ENCODE results near the gene TTLL1. TPM values are rescaled to one million over a fixed set of nuclear protein-coding genes. Genes with fewer than 3 reads are reported as not detected.

Gene TTLL1
- total RNA-seq, 2 experiments from 2014 or later = 8.0 to 8.7 TPM

- ATAC-seq = peak; percentile 27
- Mint-ChIP-seq H3K27me3 (ENCODE audit: low read depth) (peaks cover 3% of the 10 kb centered on the region), H3K4me1 (ENCODE audit: low read depth) (peaks cover 30% of the 10 kb centered on the region), H3K9me3 (ENCODE audit: insufficient read depth) (no peaks in the 10 kb centered on the region), H3K4me3 (peak overlapping the region; percentile 86), H3K27ac (peak overlapping the region; percentile 39), H3K36me3 (ENCODE audit: low read depth) (peaks cover 9% of the 10 kb centered on the region)
- CTCF ChIA-PET = interaction anchor here (0.7 to 1.6 kb wide), 11 partner anchors 11 to 508 kb away, joined by 3 to 7 read pairs (median 3); partner anchors contain the start of gene BIK
- POLR2A ChIA-PET = interaction anchor here (0.7 to 1.3 kb wide), 4 partner anchors 20 to 476 kb away, joined by 3 to 6 read pairs (median 4); partner anchors contain the start of genes BIK and POLDIP3
- peak; percentile 73 for DNase-seq
Observed at GRCh38 chr22:43090130-43090789, 1.1 kb upstream of the TTLL1 start.

- Mint-ChIP-seq H3K4me1 (ENCODE audit: low read depth) (peaks cover 30% of the 10 kb centered on the region), H3K36me3 (ENCODE audit: low read depth) (peaks cover 11% of the 10 kb centered on the region), H3K27me3 (ENCODE audit: low read depth) (peaks cover 3% of the 10 kb centered on the region), H3K9me3 (ENCODE audit: insufficient read depth) (no peaks in the 10 kb centered on the region), H3K27ac (peak overlapping the region; percentile 92), H3K4me3 (peak overlapping the region; percentile 86)
- POLR2A ChIA-PET = no interaction called here
- DNase-seq (no peak), ATAC-seq (peak; percentile 1)
- CTCF ChIA-PET = no interaction called here
Observed at GRCh38 chr22:43088627-43088983, 586 bp downstream of the TTLL1 start.

- H3K27ac Mint-ChIP-seq = peak overlapping the region; percentile 51
- DNase-seq (no peak), ATAC-seq (no peak)
- H3K27me3 Mint-ChIP-seq (ENCODE audit: low read depth) = no peaks in the 10 kb centered on the region
- H3K9me3 Mint-ChIP-seq (ENCODE audit: insufficient read depth) = no peaks in the 10 kb centered on the region
- peaks cover 11% of the 10 kb centered on the region for H3K36me3 Mint-ChIP-seq (ENCODE audit: low read depth)
- peaks cover 28% of the 10 kb centered on the region for H3K4me1 Mint-ChIP-seq (ENCODE audit: low read depth)
- CTCF ChIA-PET = interaction anchor here (0.8 to 0.9 kb wide), 2 partner anchors 25 to 102 kb away, joined by 4 to 5 read pairs; no protein-coding TSS in a partner anchor
- H3K4me3 Mint-ChIP-seq = no peak overlapping the region
- POLR2A ChIA-PET = interaction anchor here (1.3 kb wide), 1 partner anchor 10 kb away, joined by 4 read pairs; no protein-coding TSS in a partner anchor
Observed at GRCh38 chr22:43085658-43086606, 3.3 kb downstream of the TTLL1 start.

GRCh38 chr22:43081968-43082367, 7.2 kb downstream of the TTLL1 start:
- POLR2A ChIA-PET = no interaction called here

GRCh38 chr22:43080616-43081015, 8.6 kb downstream of the TTLL1 start:
- Mint-ChIP-seq H3K27ac (no peak overlapping the region), H3K4me3 (no peak overlapping the region), H3K36me3 (ENCODE audit: low read depth) (peaks cover 5% of the 10 kb centered on the region), H3K27me3 (ENCODE audit: low read depth) (no peaks in the 10 kb centered on the region), H3K4me1 (ENCODE audit: low read depth) (peaks cover 3% of the 10 kb centered on the region), H3K9me3 (ENCODE audit: insufficient read depth) (no peaks in the 10 kb centered on the region)
- POLR2A ChIA-PET = interaction anchor here (0.7 kb wide), 1 partner anchor 10 kb away, joined by 3 read pairs; no protein-coding TSS in a partner anchor
- no peak for DNase-seq
- ATAC-seq = no peak
- CTCF ChIA-PET = no interaction called here

More at GRCh38 chr22:43081968-43082367, 7.2 kb downstream of the TTLL1 start:
- no peak for ATAC-seq
- CTCF ChIA-PET = no interaction called here
- Mint-ChIP-seq H3K36me3 (ENCODE audit: low read depth) (peaks cover 10% of the 10 kb centered on the region), H3K4me3 (no peak overlapping the region), H3K9me3 (ENCODE audit: insufficient read depth) (no peaks in the 10 kb centered on the region), H3K27ac (no peak overlapping the region), H3K4me1 (ENCODE audit: low read depth) (peaks cover 15% of the 10 kb centered on the region), H3K27me3 (ENCODE audit: low read depth) (no peaks in the 10 kb centered on the region)
- DNase-seq = no peak

- DNase-seq (no peak), ATAC-seq (no peak)
- no peaks in the 10 kb centered on the region for H3K9me3 Mint-ChIP-seq (ENCODE audit: insufficient read depth)
- H3K27ac Mint-ChIP-seq = no peak overlapping the region
- H3K4me1 Mint-ChIP-seq (ENCODE audit: low read depth) = no peaks in the 10 kb centered on the region
- H3K4me3 Mint-ChIP-seq = no peak overlapping the region
- ChIA-PET CTCF (no interaction called here), POLR2A (interaction anchor here (0.7 kb wide), 1 partner anchor 9 kb away, joined by 3 read pairs; no protein-coding TSS in a partner anchor)
- no peaks in the 10 kb centered on the region for H3K27me3 Mint-ChIP-seq (ENCODE audit: low read depth)
- no peaks in the 10 kb centered on the region for H3K36me3 Mint-ChIP-seq (ENCODE audit: low read depth)
Observed at GRCh38 chr22:43079742-43080141, 9.4 kb downstream of the TTLL1 start.

- Mint-ChIP-seq H3K9me3 (ENCODE audit: insufficient read depth) (no peaks in the 10 kb centered on the region), H3K27me3 (ENCODE audit: low read depth) (no peaks in the 10 kb centered on the region), H3K4me3 (no peak overlapping the region), H3K36me3 (ENCODE audit: low read depth) (no peaks in the 10 kb centered on the region), H3K27ac (no peak overlapping the region), H3K4me1 (ENCODE audit: low read depth) (no peaks in the 10 kb centered on the region)
- ChIA-PET CTCF (no interaction called here), POLR2A (no interaction called here)
- DNase-seq (no peak), ATAC-seq (no peak)
Observed at GRCh38 chr22:43078522-43078921, 10.7 kb downstream of the TTLL1 start.

GRCh38 chr22:43077121-43077877, 11.9 kb downstream of the TTLL1 start:
- H3K4me1 Mint-ChIP-seq (ENCODE audit: low read depth) = no peaks in the 10 kb centered on the region
- ATAC-seq (no peak), DNase-seq (no peak)
- no peaks in the 10 kb centered on the region for H3K27me3 Mint-ChIP-seq (ENCODE audit: low read depth)
- ChIA-PET CTCF (no interaction called here), POLR2A (interaction anchor here (0.6 kb wide), 1 partner anchor 55 kb away, joined by 4 read pairs; no protein-coding TSS in a partner anchor)
- H3K27ac Mint-ChIP-seq = no peak overlapping the region
- no peaks in the 10 kb centered on the region for H3K9me3 Mint-ChIP-seq (ENCODE audit: insufficient read depth)
- no peaks in the 10 kb centered on the region for H3K36me3 Mint-ChIP-seq (ENCODE audit: low read depth)
- no peak overlapping the region for H3K4me3 Mint-ChIP-seq

- POLR2A ChIA-PET = interaction anchor here (0.6 kb wide), 1 partner anchor 303 kb away, joined by 3 read pairs; no protein-coding TSS in a partner anchor
- H3K36me3 Mint-ChIP-seq (ENCODE audit: low read depth) = peaks cover 3% of the 10 kb centered on the region
- H3K27me3 Mint-ChIP-seq (ENCODE audit: low read depth) = no peaks in the 10 kb centered on the region
- CTCF ChIA-PET = no interaction called here
- no peak overlapping the region for H3K27ac Mint-ChIP-seq
- DNase-seq (no peak), ATAC-seq (no peak)
- no peaks in the 10 kb centered on the region for H3K9me3 Mint-ChIP-seq (ENCODE audit: insufficient read depth)
- no peak overlapping the region for H3K4me3 Mint-ChIP-seq
- no peaks in the 10 kb centered on the region for H3K4me1 Mint-ChIP-seq (ENCODE audit: low read depth)
Observed at GRCh38 chr22:43066844-43067385, 22.3 kb downstream of the TTLL1 start.

GRCh38 chr22:43066134-43066533, 23.1 kb downstream of the TTLL1 start:
- CTCF ChIA-PET = no interaction called here
- POLR2A ChIA-PET = no interaction called here
- Mint-ChIP-seq H3K9me3 (ENCODE audit: insufficient read depth) (no peaks in the 10 kb centered on the region), H3K4me1 (ENCODE audit: low read depth) (no peaks in the 10 kb centered on the region), H3K27ac (no peak overlapping the region), H3K36me3 (ENCODE audit: low read depth) (peaks cover 3% of the 10 kb centered on the region), H3K4me3 (no peak overlapping the region), H3K27me3 (ENCODE audit: low read depth) (no peaks in the 10 kb centered on the region)
- DNase-seq (no peak), ATAC-seq (no peak)

- Mint-ChIP-seq H3K27ac (no peak overlapping the region), H3K4me1 (ENCODE audit: low read depth) (no peaks in the 10 kb centered on the region), H3K27me3 (ENCODE audit: low read depth) (no peaks in the 10 kb centered on the region), H3K36me3 (ENCODE audit: low read depth) (peaks cover 3% of the 10 kb centered on the region), H3K4me3 (no peak overlapping the region), H3K9me3 (ENCODE audit: insufficient read depth) (no peaks in the 10 kb centered on the region)
- ChIA-PET CTCF (interaction anchor here (0.8 to 1.7 kb wide), 10 partner anchors 10 to 281 kb away, joined by 3 to 8 read pairs (median 4); no protein-coding TSS in a partner anchor), POLR2A (interaction anchor here (0.6 kb wide), 1 partner anchor 1192 kb away, joined by 5 read pairs; no protein-coding TSS in a partner anchor)
- no peak for ATAC-seq
- DNase-seq = peak; percentile 57
Observed at GRCh38 chr22:43060183-43060582, 29.0 kb downstream of the TTLL1 start.
